Keratinocyte (primary cell): ENCODE results near the gene SLC34A3.

ENCODE experiments used
- EZH2 ChIP-seq: IDR thresholded peaks from one replicate; pipeline ENCODE4 v1.6.1; 2012; ENCODE audit warnings: inconsistent platforms, mild to moderate bottlenecking, low read length, moderate library complexity
- TF ChIP-seq, protein P1 (sequence below), 3 experiments: IDR thresholded peaks in 1 of 3; conservative IDR thresholded peaks in 1 of 3; optimal IDR thresholded peaks in 1 of 3; 2 replicates in 2 of 3; 3 replicates in 1 of 3; pipeline versions ENCODE3 to v1.5.1; 2011; ENCODE audit warnings: low read length in 3 of 3, mild to moderate bottlenecking in 3 of 3, moderate library complexity in 2 of 3, control low read depth in 1 of 3, inconsistent platforms in 1 of 3; ENCODE audit not compliant: insufficient read depth in 2 of 3; ENCODE audit errors: extremely low read depth in 1 of 3

GRCh38 chr9:137272241-137273094 is 41.8 kb downstream of the SLC34A3 start:
- TF ChIP-seq, protein P1, sequence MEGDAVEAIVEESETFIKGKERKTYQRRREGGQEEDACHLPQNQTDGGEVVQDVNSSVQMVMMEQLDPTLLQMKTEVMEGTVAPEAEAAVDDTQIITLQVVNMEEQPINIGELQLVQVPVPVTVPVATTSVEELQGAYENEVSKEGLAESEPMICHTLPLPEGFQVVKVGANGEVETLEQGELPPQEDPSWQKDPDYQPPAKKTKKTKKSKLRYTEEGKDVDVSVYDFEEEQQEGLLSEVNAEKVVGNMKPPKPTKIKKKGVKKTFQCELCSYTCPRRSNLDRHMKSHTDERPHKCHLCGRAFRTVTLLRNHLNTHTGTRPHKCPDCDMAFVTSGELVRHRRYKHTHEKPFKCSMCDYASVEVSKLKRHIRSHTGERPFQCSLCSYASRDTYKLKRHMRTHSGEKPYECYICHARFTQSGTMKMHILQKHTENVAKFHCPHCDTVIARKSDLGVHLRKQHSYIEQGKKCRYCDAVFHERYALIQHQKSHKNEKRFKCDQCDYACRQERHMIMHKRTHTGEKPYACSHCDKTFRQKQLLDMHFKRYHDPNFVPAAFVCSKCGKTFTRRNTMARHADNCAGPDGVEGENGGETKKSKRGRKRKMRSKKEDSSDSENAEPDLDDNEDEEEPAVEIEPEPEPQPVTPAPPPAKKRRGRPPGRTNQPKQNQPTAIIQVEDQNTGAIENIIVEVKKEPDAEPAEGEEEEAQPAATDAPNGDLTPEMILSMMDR (optimal IDR thresholded peaks at IDR 0.05 in 1 of 3, IDR thresholded peaks at IDR 0.05 in 1 of 3, conservative IDR thresholded peaks at IDR 0.05 in 1 of 3; ENCODE audit: extremely low read depth in 1 of 3, insufficient read depth in 2 of 3, low read length in 3 of 3) = no peak
- TF ChIP-seq EZH2 = no peak
